SU-DHL-6 (cell line): ENCODE data around the gene IL20RA.

ENCODE experiments used
- H2AFZ ChIP-seq: fragments of 200-600 bp; sonication (generic); 2 replicates; pipeline ENCODE4 v1.6.1; 2014; ENCODE audit warnings: low read depth, mild to moderate bottlenecking, moderate library complexity, mixed read lengths, antibody characterized with exemption, low read length; ENCODE audit not compliant: severe bottlenecking
- H3F3A ChIP-seq: fragments of 200-600 bp; shearing (Covaris generic); 2 replicates; pipeline ENCODE4 v1.6.0; 2016; ENCODE audit warnings: antibody characterized with exemption, mild to moderate bottlenecking; ENCODE audit not compliant: insufficient read depth
- H3K27ac ChIP-seq: fragments of 200-600 bp; sonication (generic); 2 replicates; pipeline ENCODE4 v1.5.1; 2016; ENCODE audit warnings: low read depth, mild to moderate bottlenecking, low read length, moderate library complexity, mixed read lengths
- H3K27me3 ChIP-seq: fragments of 200-600 bp; sonication (generic), shearing (Covaris generic); 2 replicates; pipeline ENCODE4 v1.6.0; 2014; ENCODE audit warnings: mild to moderate bottlenecking, low read length
- H3K36me3 ChIP-seq: fragments of 200-600 bp; sonication (generic); 2 replicates; pipeline ENCODE4 v1.6.1; 2014; ENCODE audit warnings: mild to moderate bottlenecking, low read length, mixed read lengths
- H3K4me2 ChIP-seq: fragments of 300-600, 200-600 bp; shearing (Covaris generic), sonication (generic); 2 replicates; pipeline ENCODE4 v1.6.0; 2014; ENCODE audit warnings: low read length, low read depth, mild to moderate bottlenecking; ENCODE audit not compliant: poor library complexity, severe bottlenecking
- H3K4me3 ChIP-seq: fragments of 200-600 bp; sonication (generic); 2 replicates; pipeline ENCODE4 v1.5.1; 2014; ENCODE audit warnings: antibody characterized with exemption, low read length, mild to moderate bottlenecking, mixed read lengths; ENCODE audit not compliant: insufficient read depth, poor library complexity, severe bottlenecking
- H3K79me2 ChIP-seq: fragments of 200-600 bp; sonication (generic); 2 replicates; pipeline ENCODE4 v1.6.1; 2014; ENCODE audit warnings: mild to moderate bottlenecking, low read length, moderate library complexity; ENCODE audit not compliant: insufficient read depth
- H3K9ac ChIP-seq: fragments of 200-600 bp; sonication (generic); 2 replicates; pipeline ENCODE4 v1.7.0; 2014; ENCODE audit warnings: mild to moderate bottlenecking, low read length
- H3K9me2 ChIP-seq: fragments of 200-600 bp; sonication (generic); replicated peaks from 2 replicates; pipeline ENCODE4 v1.6.1; 2014; ENCODE audit warnings: low read length; ENCODE audit not compliant: insufficient read depth
- H3K9me3 ChIP-seq: fragments of 200-600 bp; sonication (generic); 2 replicates; pipeline ENCODE4 v1.6.1; 2014; ENCODE audit warnings: low read length, mixed read lengths; ENCODE audit not compliant: insufficient read depth
- H4K20me1 ChIP-seq: fragments of 200-600 bp; sonication (generic); 2 replicates; pipeline ENCODE4 v1.6.1; 2014; ENCODE audit warnings: low read depth, mild to moderate bottlenecking, antibody characterized with exemption, low read length, moderate library complexity, mixed read lengths
- EZH2phosphoT487 ChIP-seq: fragments of 200-600 bp; sonication (generic), shearing (Covaris generic); conservative IDR thresholded peaks from 2 replicates; pipeline ENCODE4 v1.6.1; 2018; ENCODE audit warnings: mild to moderate bottlenecking, antibody characterized with exemption, low read length, moderate library complexity, mixed read lengths
- TF ChIP-seq, protein P1 (sequence below): fragments of 200-600 bp; sonication (generic); IDR thresholded peaks from one replicate; pipeline ENCODE4 v1.5.1; 2017; ENCODE audit warnings: antibody characterized with exemption, mild to moderate bottlenecking, low read length, moderate library complexity; ENCODE audit not compliant: insufficient read depth, poor library complexity, severe bottlenecking

Gene IL20RA

DNA sequence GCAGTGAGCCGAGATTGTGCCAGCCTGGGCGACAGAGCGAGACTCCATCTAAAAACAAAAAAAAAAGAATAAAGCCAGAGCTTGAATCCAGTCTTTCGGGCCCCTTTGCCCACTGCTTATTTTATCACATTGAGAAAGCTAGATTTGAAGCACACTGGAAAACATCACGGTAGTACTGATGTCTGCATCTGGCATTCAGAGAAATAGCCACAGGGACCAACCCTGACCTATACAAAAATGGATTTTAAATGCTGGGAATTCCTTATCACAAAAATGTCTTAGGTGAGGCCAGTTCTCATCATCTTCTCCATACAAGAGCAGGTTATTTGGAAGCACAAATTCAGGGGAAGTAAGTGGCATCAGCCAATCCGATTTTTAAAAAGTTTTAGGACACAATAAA, 73.2 kb downstream of the IL20RA start:
- no peak overlapping the region for H2AFZ ChIP-seq
- H3K27ac ChIP-seq, result no peak overlapping the region
- H3K4me2 ChIP-seq, result no peak overlapping the region

DNA sequence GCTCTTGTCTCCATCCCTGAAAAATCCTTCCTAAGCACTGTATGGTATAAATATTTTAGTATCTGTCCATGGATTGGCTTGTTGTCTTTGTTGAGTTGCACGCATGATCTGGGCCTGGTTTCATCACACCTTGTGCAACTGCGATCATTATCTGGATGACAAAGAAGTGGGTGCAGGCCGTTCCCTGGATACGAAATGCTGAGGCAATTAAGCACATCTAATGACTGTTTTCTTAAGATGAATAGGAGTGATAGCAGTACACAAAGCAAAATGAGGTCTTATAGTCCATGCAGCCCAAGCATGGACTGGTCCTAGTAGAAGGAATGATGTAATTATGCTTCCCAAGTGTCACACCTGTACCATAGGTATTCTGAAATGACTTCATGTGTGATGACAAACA, 74.8 kb downstream of the IL20RA start:
- Histone ChIP-seq H3K27me3 (no peaks in the 10 kb centered on the region), H3K9me3 (no peaks in the 10 kb centered on the region), H3K4me3 (no peak overlapping the region), H3F3A (no peaks in the 10 kb centered on the region), H3K9me2 (no peaks in the 10 kb centered on the region), H4K20me1 (no peaks in the 10 kb centered on the region), H3K79me2 (no peaks in the 10 kb centered on the region), H2AFZ (no peak overlapping the region), H3K27ac (no peak overlapping the region), H3K36me3 (no peaks in the 10 kb centered on the region), H3K9ac (no peak overlapping the region), H3K4me2 (no peak overlapping the region)
- TF ChIP-seq EZH2phosphoT487, result no peak
- TF ChIP-seq, protein P1, sequence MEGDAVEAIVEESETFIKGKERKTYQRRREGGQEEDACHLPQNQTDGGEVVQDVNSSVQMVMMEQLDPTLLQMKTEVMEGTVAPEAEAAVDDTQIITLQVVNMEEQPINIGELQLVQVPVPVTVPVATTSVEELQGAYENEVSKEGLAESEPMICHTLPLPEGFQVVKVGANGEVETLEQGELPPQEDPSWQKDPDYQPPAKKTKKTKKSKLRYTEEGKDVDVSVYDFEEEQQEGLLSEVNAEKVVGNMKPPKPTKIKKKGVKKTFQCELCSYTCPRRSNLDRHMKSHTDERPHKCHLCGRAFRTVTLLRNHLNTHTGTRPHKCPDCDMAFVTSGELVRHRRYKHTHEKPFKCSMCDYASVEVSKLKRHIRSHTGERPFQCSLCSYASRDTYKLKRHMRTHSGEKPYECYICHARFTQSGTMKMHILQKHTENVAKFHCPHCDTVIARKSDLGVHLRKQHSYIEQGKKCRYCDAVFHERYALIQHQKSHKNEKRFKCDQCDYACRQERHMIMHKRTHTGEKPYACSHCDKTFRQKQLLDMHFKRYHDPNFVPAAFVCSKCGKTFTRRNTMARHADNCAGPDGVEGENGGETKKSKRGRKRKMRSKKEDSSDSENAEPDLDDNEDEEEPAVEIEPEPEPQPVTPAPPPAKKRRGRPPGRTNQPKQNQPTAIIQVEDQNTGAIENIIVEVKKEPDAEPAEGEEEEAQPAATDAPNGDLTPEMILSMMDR, result no peak

More for the DNA sequence above, 73.2 kb downstream of the IL20RA start:
- H3K9me2 ChIP-seq, result no peaks in the 10 kb centered on the region
- H3K36me3 ChIP-seq, result no peaks in the 10 kb centered on the region
- no peaks in the 10 kb centered on the region for H3K9me3 ChIP-seq
- no peaks in the 10 kb centered on the region for H4K20me1 ChIP-seq
- no peaks in the 10 kb centered on the region for H3K79me2 ChIP-seq
- H3K27me3 ChIP-seq, result no peaks in the 10 kb centered on the region
- no peak overlapping the region for H3K9ac ChIP-seq
- no peaks in the 10 kb centered on the region for H3F3A ChIP-seq
- no peak overlapping the region for H3K4me3 ChIP-seq
- TF ChIP-seq, protein P1, result no peak
- no peak for TF ChIP-seq EZH2phosphoT487

DNA sequence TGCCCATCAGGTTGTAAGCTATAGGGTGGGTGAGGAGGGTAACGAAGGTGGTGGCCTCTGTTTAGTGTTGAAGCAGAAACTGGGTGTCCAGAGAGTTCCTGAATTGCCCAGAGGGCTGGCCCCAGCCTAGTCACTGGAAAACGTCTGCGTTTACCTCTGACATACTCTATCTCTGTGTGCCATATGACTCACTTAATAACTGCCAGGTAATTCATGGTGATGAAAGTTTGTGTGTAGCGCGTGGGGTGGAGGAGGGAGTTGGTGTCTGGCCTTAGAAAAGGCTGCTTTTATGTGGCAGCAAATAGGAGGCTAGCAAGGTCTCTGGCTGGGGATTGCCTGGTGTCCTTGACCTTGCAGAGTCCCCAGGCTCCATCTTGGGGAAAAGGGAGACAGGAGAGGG, 75.3 kb downstream of the IL20RA start:
- TF ChIP-seq, protein P1, result no peak
- no peak for TF ChIP-seq EZH2phosphoT487
- H3K27ac ChIP-seq, result no peak overlapping the region
- no peak overlapping the region for H3K4me3 ChIP-seq
- H2AFZ ChIP-seq, result no peak overlapping the region
- no peaks in the 10 kb centered on the region for H3K36me3 ChIP-seq
- no peaks in the 10 kb centered on the region for H3K9me3 ChIP-seq
- no peaks in the 10 kb centered on the region for H3K79me2 ChIP-seq
- H3K4me2 ChIP-seq, result no peak overlapping the region
- no peaks in the 10 kb centered on the region for H4K20me1 ChIP-seq
- H3F3A ChIP-seq, result no peaks in the 10 kb centered on the region
- H3K9ac ChIP-seq, result no peak overlapping the region
- H3K27me3 ChIP-seq, result no peaks in the 10 kb centered on the region
- H3K9me2 ChIP-seq, result no peaks in the 10 kb centered on the region
